GM20000 (cell line): ENCODE measurements around the gene TGIF1.
"Not testable (repeated sequence)": the region's sequence is repeated elsewhere in the genome, so short reads cannot be mapped to it uniquely, and the experiment has no call there.

Source experiments
- DNase-seq: peaks from one replicate; pipeline ENCODE4 v3.0.0; 2012; ENCODE audit warnings: low spot score
- TF ChIP-seq, protein P1 (sequence below): IDR thresholded peaks from 2 replicates; pipeline ENCODE4 v1.5.1; 2012; ENCODE audit warnings: mild to moderate bottlenecking, control low read depth; ENCODE audit errors: extremely low read depth, missing control alignments

The TGIF1 gene

DNA sequence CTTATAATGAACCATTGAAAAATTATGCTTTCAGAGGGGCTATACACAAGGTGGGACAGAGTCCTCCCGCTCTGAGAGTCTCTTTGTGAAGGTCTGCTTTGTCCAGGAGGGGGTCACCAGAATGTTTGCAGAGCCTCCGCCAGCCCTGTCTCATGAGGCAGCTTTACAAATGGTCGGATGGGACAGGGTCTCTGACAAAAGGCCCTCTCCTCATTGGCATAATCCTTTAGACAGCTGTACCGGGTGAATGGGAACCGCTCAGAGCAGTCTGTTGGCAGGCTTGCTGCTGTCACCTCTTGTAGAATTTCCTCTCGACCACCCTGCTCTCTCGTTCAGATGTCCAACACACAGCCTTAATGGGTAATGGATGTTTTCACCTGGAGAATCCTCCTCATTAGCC is 40.2 kb upstream of the TGIF1 start:
- TF ChIP-seq, protein P1, sequence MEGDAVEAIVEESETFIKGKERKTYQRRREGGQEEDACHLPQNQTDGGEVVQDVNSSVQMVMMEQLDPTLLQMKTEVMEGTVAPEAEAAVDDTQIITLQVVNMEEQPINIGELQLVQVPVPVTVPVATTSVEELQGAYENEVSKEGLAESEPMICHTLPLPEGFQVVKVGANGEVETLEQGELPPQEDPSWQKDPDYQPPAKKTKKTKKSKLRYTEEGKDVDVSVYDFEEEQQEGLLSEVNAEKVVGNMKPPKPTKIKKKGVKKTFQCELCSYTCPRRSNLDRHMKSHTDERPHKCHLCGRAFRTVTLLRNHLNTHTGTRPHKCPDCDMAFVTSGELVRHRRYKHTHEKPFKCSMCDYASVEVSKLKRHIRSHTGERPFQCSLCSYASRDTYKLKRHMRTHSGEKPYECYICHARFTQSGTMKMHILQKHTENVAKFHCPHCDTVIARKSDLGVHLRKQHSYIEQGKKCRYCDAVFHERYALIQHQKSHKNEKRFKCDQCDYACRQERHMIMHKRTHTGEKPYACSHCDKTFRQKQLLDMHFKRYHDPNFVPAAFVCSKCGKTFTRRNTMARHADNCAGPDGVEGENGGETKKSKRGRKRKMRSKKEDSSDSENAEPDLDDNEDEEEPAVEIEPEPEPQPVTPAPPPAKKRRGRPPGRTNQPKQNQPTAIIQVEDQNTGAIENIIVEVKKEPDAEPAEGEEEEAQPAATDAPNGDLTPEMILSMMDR = no peak
- DNase-seq = no peak

DNA sequence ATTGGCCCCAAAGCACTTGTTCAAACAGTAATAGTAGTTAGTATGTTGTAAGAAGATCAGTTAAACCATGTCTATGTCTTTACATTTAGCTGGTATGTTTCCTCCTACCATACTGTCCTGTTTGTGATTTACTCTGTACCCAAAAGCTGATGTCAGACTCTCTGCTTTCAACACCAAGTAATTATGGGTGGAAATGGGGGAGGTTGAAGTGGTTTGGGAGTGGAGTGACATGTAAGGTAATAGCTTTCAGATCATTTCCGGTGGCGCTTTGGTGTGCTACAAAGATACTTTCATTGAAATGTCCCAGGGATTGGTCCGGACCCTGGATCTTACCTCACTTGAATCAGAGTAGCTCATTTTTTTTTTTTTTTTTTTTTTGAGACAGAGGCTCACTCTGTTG is 39.7 kb upstream of the TGIF1 start:
- TF ChIP-seq, protein P1 = no peak
- no peak for DNase-seq

DNA sequence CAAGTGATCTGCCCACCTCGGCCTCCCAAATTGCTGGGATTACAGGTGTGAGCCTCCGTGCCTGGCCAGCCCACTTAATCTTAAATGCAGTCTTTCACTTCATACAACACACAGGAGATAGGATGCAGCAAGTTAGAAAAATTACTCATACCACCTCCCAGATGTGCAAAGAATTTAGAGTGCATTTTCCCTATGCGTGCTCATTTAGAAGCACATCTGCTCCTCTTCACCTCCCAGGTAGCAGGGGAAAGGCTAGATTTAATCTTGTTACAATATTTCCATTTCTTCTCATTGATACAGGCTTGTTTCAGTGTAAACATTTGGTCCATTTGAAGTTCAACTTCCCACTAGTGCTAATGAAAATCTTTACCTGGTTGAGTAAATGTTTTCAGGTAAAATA is 39.1 kb upstream of the TGIF1 start:
- not testable (repeated sequence) for DNase-seq

DNA sequence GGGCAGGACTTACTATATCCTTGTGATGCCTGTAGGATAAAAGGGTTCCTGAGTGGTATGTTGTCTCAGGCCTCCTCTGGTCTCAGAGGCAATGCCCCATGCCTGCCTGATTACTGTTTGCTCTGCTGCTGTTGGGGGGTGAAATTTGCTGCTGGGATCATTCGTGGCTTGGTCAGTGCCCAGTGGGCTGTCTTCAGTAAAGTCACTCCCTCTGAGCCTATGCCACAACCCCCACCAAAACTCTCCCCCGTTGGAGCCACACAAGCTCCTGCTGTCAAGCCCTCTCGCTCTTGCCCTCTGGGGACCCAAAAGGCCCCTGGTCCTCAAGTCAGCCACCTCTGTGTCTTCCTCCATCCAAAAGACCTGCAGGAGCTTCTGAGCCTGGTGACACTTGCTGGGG is 38.6 kb upstream of the TGIF1 start:
- DNase-seq = no peak
- TF ChIP-seq, protein P1 = no peak

DNA sequence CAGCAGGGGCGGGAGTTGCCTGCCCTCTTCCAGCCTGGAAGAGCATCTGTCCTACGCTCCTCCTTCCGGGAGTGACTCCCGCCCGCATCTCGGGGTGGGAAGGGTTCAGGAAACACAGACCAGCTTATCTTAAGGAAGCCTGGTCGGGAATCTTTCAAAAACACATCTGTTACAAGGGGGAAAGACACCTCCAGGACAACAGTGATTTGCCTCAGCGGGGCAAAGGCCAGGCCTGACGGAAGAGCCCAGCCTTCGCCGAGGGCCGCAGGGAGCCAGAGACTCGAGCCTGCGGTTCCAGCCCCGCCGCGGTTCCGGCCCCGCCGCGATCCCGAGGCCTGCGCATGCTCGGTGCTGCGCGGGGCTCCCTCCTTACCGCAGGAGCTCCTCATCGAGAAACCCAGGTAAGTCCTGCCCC is 38.1 kb upstream of the TGIF1 start:
- TF ChIP-seq, protein P1 = no peak
- DNase-seq = no peak

DNA sequence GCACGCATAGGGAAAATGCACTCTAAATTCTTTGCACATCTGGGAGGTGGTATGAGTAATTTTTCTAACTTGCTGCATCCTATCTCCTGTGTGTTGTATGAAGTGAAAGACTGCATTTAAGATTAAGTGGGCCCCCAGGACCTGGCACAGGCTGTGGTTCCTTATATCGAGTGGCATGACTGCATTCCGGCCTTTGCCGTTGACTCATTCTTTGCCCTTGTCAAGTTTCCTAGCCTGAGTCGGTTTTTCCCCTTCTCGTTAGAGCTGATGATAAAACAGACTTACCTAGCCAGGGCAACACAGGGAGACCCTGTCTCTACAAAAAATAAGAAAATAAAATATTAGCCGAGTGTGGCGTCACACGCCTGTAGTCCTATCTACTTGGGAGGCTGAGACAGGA is 37.4 kb upstream of the TGIF1 start:
- not testable (repeated sequence) for DNase-seq

DNA sequence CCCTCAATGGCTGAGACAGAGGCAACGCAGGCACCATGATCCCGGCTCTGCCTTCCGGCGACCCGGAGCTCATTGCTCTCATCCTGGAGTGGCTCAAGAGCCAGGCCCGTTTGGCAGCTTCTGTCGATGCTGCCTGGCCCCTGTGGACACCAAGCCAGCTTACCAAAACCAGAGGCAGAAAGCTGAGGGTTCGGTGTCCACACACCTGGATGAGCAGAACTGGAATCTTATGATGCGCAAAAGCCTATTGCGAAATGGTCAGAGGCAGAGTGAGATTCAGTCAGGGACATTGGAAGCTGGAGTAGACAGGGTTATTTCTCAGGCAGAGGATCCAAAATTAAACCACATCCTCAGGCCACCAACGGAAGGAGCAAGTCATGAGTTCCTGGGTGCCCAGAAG is 34.9 kb upstream of the TGIF1 start:
- TF ChIP-seq, protein P1 = no peak
- DNase-seq = no peak

DNA sequence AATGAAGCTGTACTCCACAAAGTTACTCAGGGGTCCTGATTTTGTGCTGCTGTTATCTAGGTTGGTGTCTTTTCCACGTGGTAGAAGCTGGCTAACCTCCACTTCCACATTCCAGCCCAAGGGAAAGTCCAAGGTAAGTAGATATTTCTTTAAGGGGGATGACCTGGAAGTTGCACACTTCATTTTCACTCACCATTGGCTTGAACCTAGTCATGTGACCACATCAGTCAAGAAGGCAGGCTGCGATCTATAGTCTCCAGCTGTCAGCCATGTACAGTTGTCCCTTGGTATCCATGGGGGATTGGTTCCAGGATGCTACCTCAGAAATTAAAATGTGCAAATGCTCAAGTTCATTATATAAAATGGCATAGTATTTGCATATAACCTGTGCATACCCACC is 31.9 kb upstream of the TGIF1 start:
- no peak for DNase-seq
- TF ChIP-seq, protein P1 = no peak

DNA sequence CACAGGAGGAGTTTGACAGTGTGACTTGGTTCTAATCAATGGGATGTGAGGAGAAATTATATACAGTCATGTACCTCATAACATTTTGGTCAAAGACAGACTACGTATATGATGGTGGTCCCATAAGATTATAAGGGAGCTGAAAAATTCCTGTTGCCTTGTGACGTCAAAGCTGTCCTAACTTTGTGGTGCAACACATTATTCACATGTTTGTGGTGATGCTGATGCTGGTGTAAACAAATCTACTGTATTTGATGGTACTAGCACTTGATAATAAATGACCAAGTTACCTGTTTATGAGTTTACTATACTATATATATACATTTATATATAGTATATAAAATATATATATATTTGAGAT is 29.1 kb upstream of the TGIF1 start:
- DNase-seq = no peak
- TF ChIP-seq, protein P1 = no peak
